Prostate gland (tissue), 2 donors: ENCODE measurements around the gene TOPAZ1. TPM values are rescaled to one million over a fixed set of nuclear protein-coding genes. Genes with fewer than 3 reads are reported as not detected.

Experiments used
- DNase-seq: peaks from one replicate; pipeline ENCODE4 v3.0.0-alpha.2; 2019; ENCODE audit warnings: low spot score
- H3K27ac ChIP-seq, 2 donors: fragments of 200-600 bp; sonication (generic); 2 replicates each; pipeline ENCODE4 v1.5.1; 2017 to 2019
- H3K27me3 ChIP-seq: fragments of 200-600 bp; sonication (generic); replicated peaks from 2 replicates; pipeline ENCODE4 v1.5.1; 2019; ENCODE audit not compliant: insufficient read depth
- H3K36me3 ChIP-seq, 2 donors: fragments of 200-600 bp; sonication (generic); 1 replicate in 1 of 2; 2 replicates in 1 of 2; pipeline versions ENCODE4 v1.5.1 to v1.8.1; 2017 to 2019
- H3K4me1 ChIP-seq: fragments of 200-600 bp; sonication (generic); replicated peaks from 2 replicates; pipeline ENCODE4 v1.5.1; 2019
- H3K4me3 ChIP-seq, 2 donors: fragments of 200-600 bp; sonication (generic); 2 replicates each; pipeline ENCODE4 v1.5.1; 2017 to 2019
- H3K9me3 ChIP-seq: fragments of 200-600 bp; sonication (generic); 2 replicates; pipeline ENCODE4 v1.5.1; 2017
- CTCF ChIP-seq, 4 experiments: fragments of 200-600 bp in 2 of 4; fragments of 450-650 bp in 2 of 4; sonication (generic) in 2 of 4; IDR thresholded peaks; 1 replicate in 3 of 4; 2 replicates in 1 of 4; pipeline ENCODE4 v1.5.1; 2016 to 2019; ENCODE audit warnings: antibody characterized with exemption in 4 of 4, mild to moderate bottlenecking in 2 of 4, moderate library complexity in 2 of 4
- POLR2A ChIP-seq: fragments of 450-650 bp; IDR thresholded peaks from one replicate; pipeline ENCODE4 v1.6.1; 2016; ENCODE audit warnings: antibody characterized with exemption, mild to moderate bottlenecking
- POLR2AphosphoS5 ChIP-seq: sonication (generic); formaldehyde crosslinking; IDR thresholded peaks from one replicate; pipeline ENCODE4 v1.6.1; 2017; ENCODE audit warnings: antibody characterized with exemption
- WGBS: methylation state at CpG from one replicate; pipeline ENCODE4 v1.1.5; 2018; 5-methylcytosine and 5-hydroxymethylcytosine counted together
- intact Hi-C: fragments of 100-400 bp; cut with DNase I; formaldehyde crosslinking; loops from one replicate; pipeline ENCODE4 v1.14.2; 2022
- total RNA-seq, 2 donors: library from RNA; depleted of rRNA; stranded (reverse); fragments of >200 nt; gene quantifications; one replicate each; pipeline ENCODE4 v1.1.0, GENCODE V29; 2016

TOPAZ1 gene
- total RNA-seq, 2 donors from 2014 or later = 3.4 TPM; not detected in 1

- WGBS = 39% methylated on average over 1 of the region's 1 CpG
- H3K9me3 ChIP-seq = no peaks in the 10 kb centered on the region
- H3K27ac ChIP-seq = no peak overlapping the region
- no peak for TF ChIP-seq POLR2AphosphoS5
- TF ChIP-seq POLR2A = no peak
- TF ChIP-seq CTCF (IDR thresholded peaks at IDR 0.05) = no peak
- no peaks in the 10 kb centered on the region for H3K36me3 ChIP-seq
- DNase-seq = no peak
- no peaks in the 10 kb centered on the region for H3K27me3 ChIP-seq
- intact Hi-C loops = no loop called here
- H3K4me3 ChIP-seq = no peak overlapping the region
- H3K4me1 ChIP-seq = no peaks in the 10 kb centered on the region
These were observed 33.6 kb upstream of the TOPAZ1 start for GRCh38 chr3:44208086-44208485.

- DNase-seq = no peak
- Histone ChIP-seq H3K27me3 (no peaks in the 10 kb centered on the region), H3K4me3 (no peak overlapping the region), H3K4me1 (no peaks in the 10 kb centered on the region), H3K36me3 (no peaks in the 10 kb centered on the region), H3K9me3 (no peaks in the 10 kb centered on the region), H3K27ac (no peak overlapping the region)
- intact Hi-C loops = no loop called here
- TF ChIP-seq POLR2A = no peak
- TF ChIP-seq CTCF (IDR thresholded peaks at IDR 0.05) = no peak
These were observed 33.1 kb upstream of the TOPAZ1 start for GRCh38 chr3:44208568-44208967.

GRCh38 chr3:44210967-44211366 lies 30.7 kb upstream of the TOPAZ1 start:
- H3K9me3 ChIP-seq = no peaks in the 10 kb centered on the region
- no peak overlapping the region for H3K4me3 ChIP-seq
- no peaks in the 10 kb centered on the region for H3K4me1 ChIP-seq
- intact Hi-C loops = no loop called here
- no peaks in the 10 kb centered on the region for H3K36me3 ChIP-seq
- DNase-seq = no peak
- TF ChIP-seq CTCF (IDR thresholded peaks at IDR 0.05) = no peak
- no peak for TF ChIP-seq POLR2A
- no peak for TF ChIP-seq POLR2AphosphoS5
- no peaks in the 10 kb centered on the region for H3K27me3 ChIP-seq
- H3K27ac ChIP-seq = no peak overlapping the region

GRCh38 chr3:44222337-44222736 lies 19.3 kb upstream of the TOPAZ1 start:
- Histone ChIP-seq H3K27ac (no peak overlapping the region), H3K4me1 (no peaks in the 10 kb centered on the region), H3K36me3 (no peaks in the 10 kb centered on the region), H3K27me3 (no peaks in the 10 kb centered on the region), H3K9me3 (no peaks in the 10 kb centered on the region), H3K4me3 (no peak overlapping the region)
- 58% methylated on average over 3 of the region's 3 CpGs for WGBS
- intact Hi-C loops = no loop called here
- no peak for TF ChIP-seq POLR2AphosphoS5
- no peak for TF ChIP-seq POLR2A
- no peak for TF ChIP-seq CTCF (IDR thresholded peaks at IDR 0.05)
- DNase-seq = no peak

GRCh38 chr3:44223299-44223698 lies 18.4 kb upstream of the TOPAZ1 start:
- no peak for DNase-seq
- H3K27ac ChIP-seq = no peak overlapping the region

More at GRCh38 chr3:44223299-44223698, 18.4 kb upstream of the TOPAZ1 start:
- H3K9me3 ChIP-seq = no peaks in the 10 kb centered on the region
- no peak for TF ChIP-seq CTCF (IDR thresholded peaks at IDR 0.05)
- intact Hi-C loops = no loop called here
- no peaks in the 10 kb centered on the region for H3K4me1 ChIP-seq
- no peak overlapping the region for H3K4me3 ChIP-seq
- H3K36me3 ChIP-seq = no peaks in the 10 kb centered on the region
- H3K27me3 ChIP-seq = no peaks in the 10 kb centered on the region
- WGBS = 60% methylated on average over 5 of the region's 5 CpGs
